Endothelial cell of umbilical vein (primary cell): Measurements from ENCODE around the gene NDUFB10.

ENCODE experiments used
- CTCF ChIP-seq, 2 donors: IDR thresholded peaks; 1 replicate in 1 of 2; 2 replicates in 1 of 2; pipeline ENCODE4 v1.5.1; 2011; ENCODE audit warnings: low read length in 2 of 2, mild to moderate bottlenecking in 2 of 2, moderate library complexity in 2 of 2, control low read depth in 1 of 2, inconsistent platforms in 1 of 2, low read depth in 1 of 2; ENCODE audit not compliant: insufficient read depth in 1 of 2; ENCODE audit errors: extremely low read depth in 1 of 2
- EZH2 ChIP-seq: IDR thresholded peaks from 2 replicates; pipeline ENCODE4 v1.6.1; 2012; ENCODE audit warnings: borderline replicate concordance, low read depth, mild to moderate bottlenecking, moderate library complexity, low read length, inconsistent platforms; ENCODE audit not compliant: severe bottlenecking
- MYC ChIP-seq: IDR thresholded peaks from one replicate; pipeline ENCODE4 v1.6.1; 2011; ENCODE audit warnings: mild to moderate bottlenecking, low read depth, low read length
- POLR2A ChIP-seq: IDR thresholded peaks from 2 replicates; pipeline ENCODE4 v1.6.1; 2012; ENCODE audit warnings: low read depth, mild to moderate bottlenecking, control low read depth, low read length
- POLR2AphosphoS5 ChIP-seq: IDR thresholded peaks from 2 replicates; pipeline ENCODE4 v1.6.1; 2012; ENCODE audit warnings: low read depth, mild to moderate bottlenecking, control low read depth, low read length, moderate library complexity; ENCODE audit not compliant: insufficient read depth

DNA sequence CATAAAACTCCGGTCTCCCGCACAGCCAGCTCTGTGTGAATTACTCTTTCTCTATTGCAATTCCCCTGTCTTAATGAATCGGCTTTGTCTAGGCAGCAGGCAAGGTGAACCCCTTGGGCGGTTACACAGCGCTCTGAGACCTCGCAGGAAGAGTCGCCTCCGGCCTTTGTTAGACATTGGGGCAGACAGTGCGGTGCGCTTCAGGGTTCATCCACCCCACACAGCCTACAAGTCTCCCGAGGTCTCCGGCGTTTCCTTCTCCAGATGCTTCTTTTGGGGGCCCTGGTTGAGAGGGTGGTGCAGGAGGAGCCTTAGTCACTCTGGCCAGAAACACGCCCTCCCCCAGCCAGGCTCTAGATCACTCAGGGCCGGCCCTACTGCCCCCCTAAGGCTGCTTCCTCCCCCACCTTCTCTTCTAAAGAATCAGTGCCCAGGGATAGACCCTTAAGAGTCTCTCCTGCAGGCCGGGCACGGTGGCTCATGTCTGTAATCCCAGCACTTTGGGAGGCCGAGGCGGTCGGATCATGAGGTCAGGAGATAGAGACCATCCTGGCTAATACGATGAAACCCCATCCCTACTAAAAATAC is 14.6 kb upstream of the NDUFB10 start:
- no peak for TF ChIP-seq EZH2
- no peak for TF ChIP-seq POLR2A
- TF ChIP-seq CTCF (IDR thresholded peaks at IDR 0.05; ENCODE audit: extremely low read depth in 1 of 2, insufficient read depth in 1 of 2, low read depth in 1 of 2, low read length in 2 of 2): no peak
- no peak for TF ChIP-seq MYC
- no peak for TF ChIP-seq POLR2AphosphoS5
